Measurements from ENCODE around the gene ZNF142. TPM values are rescaled to one million over a fixed set of nuclear protein-coding genes. Genes with fewer than 3 reads are reported as not detected.

The ZNF142 gene
- total and polyA plus RNA-seq, 9 of the 15 experiments (the other 6 are each of a cell fraction or from before 2014, with no cell fraction given), result 0.50 to 26.1 (median 4.5) TPM

DNA sequence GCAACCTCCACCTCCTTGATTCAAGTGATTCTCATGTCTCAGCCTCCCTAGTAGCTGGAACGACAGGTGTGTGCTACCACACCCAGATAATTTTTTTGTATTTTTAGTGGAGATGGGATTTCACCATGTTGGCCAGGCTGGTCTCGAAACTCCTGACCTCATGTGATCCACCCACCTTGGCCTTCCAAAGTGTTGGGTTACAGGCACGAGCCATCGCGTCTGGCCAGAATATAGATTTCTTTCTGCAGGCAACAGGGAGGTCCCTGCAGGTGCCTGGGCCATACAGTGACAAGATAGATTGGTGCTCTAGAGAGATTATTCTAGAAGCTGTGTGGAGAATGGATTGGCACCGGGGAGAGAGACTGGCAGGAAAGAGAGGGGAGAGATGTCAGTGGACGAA lies 38.4 kb downstream of the ZNF142 start:
- intact Hi-C loops (cut with micrococcal nuclease), result no loop called here
- CTCF ChIA-PET (ENCODE audit: low intra/inter-chr PET ratio), result no interaction called here
- POLR2A ChIA-PET, result no interaction called here
- TF ChIP-seq CREB1 (IDR thresholded peaks at IDR 0.05) (no peak), CREB1 (CRISPR knock-in tag; IDR thresholded peaks at IDR 0.05) (no peak), SIX5 (IDR thresholded peaks at IDR 0.05; ENCODE audit: borderline replicate concordance in 1 of 2, insufficient read depth in 1 of 2, low read depth in 1 of 2, low read length in 2 of 2) (no peak), POLR2A (conservative IDR thresholded peaks at IDR 0.05) (no peak), ZNF668 (CRISPR knock-in tag; IDR thresholded peaks at IDR 0.05) (no peak), SRSF7 (optimal IDR thresholded peaks at IDR 0.05; ENCODE audit: low read depth, low read length) (no peak), CTBP1 (IDR thresholded peaks at IDR 0.05; ENCODE audit: borderline replicate concordance) (no peak), MCM7 (IDR thresholded peaks at IDR 0.05) (no peak), RCOR1 (IDR thresholded peaks at IDR 0.05; ENCODE audit: borderline replicate concordance in 1 of 2, low read depth in 2 of 2, low read length in 2 of 2) (no peak), XRCC5 (IDR thresholded peaks at IDR 0.05; ENCODE audit: low read depth, low read length) (no peak)
- TF ChIP-seq, protein P1, sequence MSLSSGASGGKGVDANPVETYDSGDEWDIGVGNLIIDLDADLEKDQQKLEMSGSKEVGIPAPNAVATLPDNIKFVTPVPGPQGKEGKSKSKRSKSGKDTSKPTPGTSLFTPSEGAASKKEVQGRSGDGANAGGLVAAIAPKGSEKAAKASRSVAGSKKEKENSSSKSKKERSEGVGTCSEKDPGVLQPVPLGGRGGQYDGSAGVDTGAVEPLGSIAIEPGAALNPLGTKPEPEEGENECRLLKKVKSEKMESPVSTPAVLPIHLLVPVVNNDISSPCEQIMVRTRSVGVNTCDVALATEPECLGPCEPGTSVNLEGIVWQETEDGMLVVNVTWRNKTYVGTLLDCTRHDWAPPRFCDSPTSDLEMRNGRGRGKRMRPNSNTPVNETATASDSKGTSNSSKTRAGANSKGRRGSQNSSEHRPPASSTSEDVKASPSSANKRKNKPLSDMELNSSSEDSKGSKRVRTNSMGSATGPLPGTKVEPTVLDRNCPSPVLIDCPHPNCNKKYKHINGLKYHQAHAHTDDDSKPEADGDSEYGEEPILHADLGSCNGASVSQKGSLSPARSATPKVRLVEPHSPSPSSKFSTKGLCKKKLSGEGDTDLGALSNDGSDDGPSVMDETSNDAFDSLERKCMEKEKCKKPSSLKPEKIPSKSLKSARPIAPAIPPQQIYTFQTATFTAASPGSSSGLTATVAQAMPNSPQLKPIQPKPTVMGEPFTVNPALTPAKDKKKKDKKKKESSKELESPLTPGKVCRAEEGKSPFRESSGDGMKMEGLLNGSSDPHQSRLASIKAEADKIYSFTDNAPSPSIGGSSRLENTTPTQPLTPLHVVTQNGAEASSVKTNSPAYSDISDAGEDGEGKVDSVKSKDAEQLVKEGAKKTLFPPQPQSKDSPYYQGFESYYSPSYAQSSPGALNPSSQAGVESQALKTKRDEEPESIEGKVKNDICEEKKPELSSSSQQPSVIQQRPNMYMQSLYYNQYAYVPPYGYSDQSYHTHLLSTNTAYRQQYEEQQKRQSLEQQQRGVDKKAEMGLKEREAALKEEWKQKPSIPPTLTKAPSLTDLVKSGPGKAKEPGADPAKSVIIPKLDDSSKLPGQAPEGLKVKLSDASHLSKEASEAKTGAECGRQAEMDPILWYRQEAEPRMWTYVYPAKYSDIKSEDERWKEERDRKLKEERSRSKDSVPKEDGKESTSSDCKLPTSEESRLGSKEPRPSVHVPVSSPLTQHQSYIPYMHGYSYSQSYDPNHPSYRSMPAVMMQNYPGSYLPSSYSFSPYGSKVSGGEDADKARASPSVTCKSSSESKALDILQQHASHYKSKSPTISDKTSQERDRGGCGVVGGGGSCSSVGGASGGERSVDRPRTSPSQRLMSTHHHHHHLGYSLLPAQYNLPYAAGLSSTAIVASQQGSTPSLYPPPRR (CRISPR knock-in tag; IDR thresholded peaks at IDR 0.05; ENCODE audit: borderline replicate concordance), result no peak
- TF ChIP-seq, protein P2, sequence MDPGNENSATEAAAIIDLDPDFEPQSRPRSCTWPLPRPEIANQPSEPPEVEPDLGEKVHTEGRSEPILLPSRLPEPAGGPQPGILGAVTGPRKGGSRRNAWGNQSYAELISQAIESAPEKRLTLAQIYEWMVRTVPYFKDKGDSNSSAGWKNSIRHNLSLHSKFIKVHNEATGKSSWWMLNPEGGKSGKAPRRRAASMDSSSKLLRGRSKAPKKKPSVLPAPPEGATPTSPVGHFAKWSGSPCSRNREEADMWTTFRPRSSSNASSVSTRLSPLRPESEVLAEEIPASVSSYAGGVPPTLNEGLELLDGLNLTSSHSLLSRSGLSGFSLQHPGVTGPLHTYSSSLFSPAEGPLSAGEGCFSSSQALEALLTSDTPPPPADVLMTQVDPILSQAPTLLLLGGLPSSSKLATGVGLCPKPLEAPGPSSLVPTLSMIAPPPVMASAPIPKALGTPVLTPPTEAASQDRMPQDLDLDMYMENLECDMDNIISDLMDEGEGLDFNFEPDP (CRISPR knock-in tag; IDR thresholded peaks at IDR 0.05), result no peak
- TF ChIP-seq, protein P3, sequence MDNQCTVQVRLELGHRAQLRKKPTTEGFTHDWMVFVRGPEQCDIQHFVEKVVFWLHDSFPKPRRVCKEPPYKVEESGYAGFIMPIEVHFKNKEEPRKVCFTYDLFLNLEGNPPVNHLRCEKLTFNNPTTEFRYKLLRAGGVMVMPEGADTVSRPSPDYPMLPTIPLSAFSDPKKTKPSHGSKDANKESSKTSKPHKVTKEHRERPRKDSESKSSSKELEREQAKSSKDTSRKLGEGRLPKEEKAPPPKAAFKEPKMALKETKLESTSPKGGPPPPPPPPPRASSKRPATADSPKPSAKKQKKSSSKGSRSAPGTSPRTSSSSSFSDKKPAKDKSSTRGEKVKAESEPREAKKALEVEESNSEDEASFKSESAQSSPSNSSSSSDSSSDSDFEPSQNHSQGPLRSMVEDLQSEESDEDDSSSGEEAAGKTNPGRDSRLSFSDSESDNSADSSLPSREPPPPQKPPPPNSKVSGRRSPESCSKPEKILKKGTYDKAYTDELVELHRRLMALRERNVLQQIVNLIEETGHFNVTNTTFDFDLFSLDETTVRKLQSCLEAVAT (IDR thresholded peaks at IDR 0.05), result no peak
- TF ChIP-seq, protein P4, sequence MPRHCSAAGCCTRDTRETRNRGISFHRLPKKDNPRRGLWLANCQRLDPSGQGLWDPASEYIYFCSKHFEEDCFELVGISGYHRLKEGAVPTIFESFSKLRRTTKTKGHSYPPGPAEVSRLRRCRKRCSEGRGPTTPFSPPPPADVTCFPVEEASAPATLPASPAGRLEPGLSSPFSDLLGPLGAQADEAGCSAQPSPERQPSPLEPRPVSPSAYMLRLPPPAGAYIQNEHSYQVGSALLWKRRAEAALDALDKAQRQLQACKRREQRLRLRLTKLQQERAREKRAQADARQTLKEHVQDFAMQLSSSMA (CRISPR knock-in tag; IDR thresholded peaks at IDR 0.05), result no peak

More for the DNA sequence above, 38.4 kb downstream of the ZNF142 start:
- WGBS (ENCODE audit: insufficient coverage, low coverage, missing lambda C conversion rate), result 3% methylated on average over 6 of the region's 7 CpGs
- FAIRE-seq (no peak), ATAC-seq (no peak), DNase-seq (ENCODE audit: extremely low read depth in 1 of 4, low spot score in 3 of 4) (no peak)
- H3K79me2 ChIP-seq (ENCODE audit: control insufficient read depth, insufficient read depth, low read length), result no peaks in the 10 kb centered on the region
- no peak overlapping the region for H3K9ac ChIP-seq (ENCODE audit: insufficient read depth in 1 of 2, low read depth in 2 of 2, low read length in 2 of 2)
- no peak overlapping the region for H3K27ac ChIP-seq (ENCODE audit: extremely low read depth, low read depth, low read length)
- H3K4me2 ChIP-seq (ENCODE audit: insufficient read depth, low read length), result no peak overlapping the region
- in situ Hi-C loops (cut with MboI), result no loop called here
- no peaks in the 10 kb centered on the region for H3K9me1 ChIP-seq (ENCODE audit: control insufficient read depth, insufficient read depth, low read length)
- no peaks in the 10 kb centered on the region for H3K27me3 ChIP-seq (ENCODE audit: control insufficient read depth in 2 of 2, insufficient read depth in 2 of 2, low read length in 2 of 2)
- H3K4me1 ChIP-seq (replicated peaks in 1 of 2; ENCODE audit: control insufficient read depth in 2 of 2, insufficient read depth in 2 of 2, low read length in 2 of 2), result no peaks in the 10 kb centered on the region; a peak in 1 of 5 replicates
- H2AFZ ChIP-seq (ENCODE audit: low read depth, low read length), result no peak overlapping the region
- H3K36me3 ChIP-seq (ENCODE audit: control insufficient read depth, insufficient read depth, low read length), result no peaks in the 10 kb centered on the region
- no peak overlapping the region for H3K4me3 ChIP-seq
- H3K9me3 ChIP-seq (replicated peaks; ENCODE audit: control insufficient read depth, insufficient read depth, low read depth, low read length), result no peaks in the 10 kb centered on the region
- no peaks in the 10 kb centered on the region for H4K20me1 ChIP-seq (replicated peaks; ENCODE audit: control insufficient read depth, insufficient read depth, low read length)
- no TSS peak for BruUV-seq (replicated peaks)

Data from K562 (cell line).